ENCODE measurements around the gene PLS1.
"Not testable (repeated sequence)": the region's sequence is repeated elsewhere in the genome, so short reads cannot be mapped to it uniquely, and the experiment has no call there.

DNA sequence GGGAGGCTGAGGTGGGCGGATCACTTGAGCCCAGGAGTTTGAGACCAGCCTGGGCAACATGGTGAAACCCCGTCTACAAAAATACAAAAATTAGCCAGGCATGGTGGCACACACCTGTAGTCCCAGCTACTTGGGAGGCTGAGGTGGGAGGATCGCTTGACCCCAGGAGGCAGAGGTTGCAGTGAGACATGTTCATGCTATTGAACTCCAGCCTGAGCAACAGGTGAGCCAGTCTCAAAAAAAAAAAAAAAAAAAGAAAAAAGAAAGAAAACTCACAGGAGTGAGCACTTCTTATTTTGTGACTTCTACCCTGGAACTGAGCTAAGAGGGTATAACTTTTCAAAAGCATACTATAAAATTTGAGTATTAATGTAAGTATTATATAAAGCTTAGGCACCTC, 22.0 kb upstream of the PLS1 start:
- TF ChIP-seq CTCF (conservative IDR thresholded peaks at IDR 0.05; ENCODE audit: low read depth, low read length); EZH2 (IDR thresholded peaks at IDR 0.05; ENCODE audit: borderline replicate concordance, low read depth, low read length, poor library complexity, severe bottlenecking): not testable (repeated sequence)

Measured in A673 (cell line).